Caco-2 (cell line): ENCODE results near the gene LOXL1. TPM values are rescaled to one million over a fixed set of nuclear protein-coding genes. Genes with fewer than 3 reads are reported as not detected.

ENCODE experiments used
- BruUV-seq: library from RNA; stranded (reverse); fragments of 400-500 nt; replicated peaks from 2 replicates; lab custom pipeline; 2021; lab: Mats Ljungman, UMichigan
- CTCF ChIA-PET: fragments of 300-600 bp; sonication (Branson Sonifier 250); formaldehyde crosslinking; loops from one replicate; lab custom pipeline; 2022; ENCODE audit warnings: antibody characterized with exemption; lab: Charles Lee
- POLR2A ChIA-PET: fragments of 300-600 bp; sonication (Branson Sonifier 250); formaldehyde crosslinking; loops from one replicate; lab custom pipeline; 2022; ENCODE audit warnings: antibody characterized with exemption; lab: Charles Lee
- DNase-seq, 2 experiments: peaks; one replicate each; pipeline versions ENCODE4 v3.0.0 to v3.0.0-alpha.2; 2020 to 2022
- H3K27me3 ChIP-seq: replicated peaks from 2 replicates; pipeline ENCODE4 v1.6.0; 2011; ENCODE audit warnings: low read length; ENCODE audit not compliant: control insufficient read depth, insufficient read depth
- H3K36me3 ChIP-seq: 2 replicates; pipeline ENCODE4 v1.5.1; 2011; ENCODE audit warnings: low read length; ENCODE audit not compliant: control insufficient read depth, insufficient read depth
- H3K4me1 ChIP-seq: fragments of 250-450 bp; sonication (Bioruptor Pico); 2 replicates; pipeline ENCODE4 v1.5.1; 2020; ENCODE audit warnings: mild to moderate bottlenecking
- H3K4me3 ChIP-seq: 2 replicates; pipeline ENCODE4 v1.5.1; 2011; ENCODE audit warnings: low read depth, mild to moderate bottlenecking, control low read depth, low read length
- H3K9me3 ChIP-seq: fragments of 250-450 bp; sonication (Bioruptor Pico); 2 replicates; pipeline ENCODE4 v1.5.1; 2020; ENCODE audit warnings: mild to moderate bottlenecking, moderate library complexity
- H3K27ac Mint-ChIP-seq: one replicate; pipeline ENCODE4 v1.8.0; 2022; ENCODE audit warnings: mixed read lengths; ENCODE audit not compliant: unreplicated experiment
- H3K27me3 Mint-ChIP-seq: one replicate; pipeline ENCODE4 v1.8.0; 2022; ENCODE audit warnings: mixed read lengths; ENCODE audit not compliant: insufficient read depth, unreplicated experiment
- H3K36me3 Mint-ChIP-seq: one replicate; pipeline ENCODE4 v1.8.0; 2022; ENCODE audit warnings: mild to moderate bottlenecking, mixed read lengths; ENCODE audit not compliant: insufficient read depth, unreplicated experiment
- H3K4me1 Mint-ChIP-seq: one replicate; pipeline ENCODE4 v1.8.0; 2022; ENCODE audit warnings: low read depth, mixed read lengths; ENCODE audit not compliant: unreplicated experiment
- H3K4me3 Mint-ChIP-seq: one replicate; pipeline ENCODE4 v1.8.0; 2022; ENCODE audit warnings: mild to moderate bottlenecking, moderate library complexity, mixed read lengths; ENCODE audit not compliant: unreplicated experiment
- H3K9me3 Mint-ChIP-seq: one replicate; pipeline ENCODE4 v1.8.0; 2022; ENCODE audit warnings: mixed read lengths; ENCODE audit not compliant: unreplicated experiment
- CTCF ChIP-seq, 2 experiments: fragments of 200-600 bp in 1 of 2; IDR thresholded peaks; 1 replicate in 1 of 2; 2 replicates in 1 of 2; pipeline versions ENCODE4 v1.5.1 to v1.8.0; 2011 to 2022; ENCODE audit warnings: antibody characterized with exemption in 1 of 2, control low read depth in 1 of 2, inconsistent platforms in 1 of 2, low read depth in 1 of 2, low read length in 1 of 2, mild to moderate bottlenecking in 1 of 2, moderate library complexity in 1 of 2; ENCODE audit not compliant: insufficient read depth in 1 of 2, severe bottlenecking in 1 of 2, unreplicated experiment in 1 of 2
- intact Hi-C: fragments of 100-400 bp; cut with micrococcal nuclease; formaldehyde crosslinking; loops from one replicate; pipeline ENCODE4 v1.10.0; 2022; ENCODE audit not compliant: unreplicated experiment
- total RNA-seq: library from RNA; stranded (reverse); gene quantifications from 2 replicates; pipeline ENCODE4 v1.2.3, GENCODE V29; 2022

LOXL1 gene
- total RNA-seq, 1 experiment from 2014 or later: 3.7 TPM

- H3K27ac Mint-ChIP-seq: no peak overlapping the region
- H3K27me3 Mint-ChIP-seq: no peaks in the 10 kb centered on the region
- BruUV-seq: no TSS peak
- no peak for TF ChIP-seq CTCF (IDR thresholded peaks at IDR 0.05; ENCODE audit: insufficient read depth in 1 of 2, low read depth in 1 of 2, low read length in 1 of 2, severe bottlenecking in 1 of 2, unreplicated experiment in 1 of 2)
- no peaks in the 10 kb centered on the region for H3K9me3 Mint-ChIP-seq
- H3K4me3 ChIP-seq: no peak overlapping the region
- intact Hi-C loops: no loop called here
- no peak overlapping the region for H3K4me3 Mint-ChIP-seq
- ChIA-PET POLR2A (no interaction called here), CTCF (interaction anchor here (0.7 kb wide), 1 partner anchor 13 kb away, joined by 3 read pairs; no protein-coding TSS in a partner anchor)
- no peaks in the 10 kb centered on the region for H3K4me1 Mint-ChIP-seq
- DNase-seq: no peak
- H3K36me3 ChIP-seq: no peaks in the 10 kb centered on the region
- no peaks in the 10 kb centered on the region for H3K9me3 ChIP-seq
- no peaks in the 10 kb centered on the region for H3K27me3 ChIP-seq
- H3K36me3 Mint-ChIP-seq: no peaks in the 10 kb centered on the region
- H3K4me1 ChIP-seq: peaks cover 4% of the 10 kb centered on the region; the same call in 1 of the 2 replicates
Measured at GRCh38 chr15:73986776-73987056, 60.5 kb downstream of the LOXL1 start.

- Mint-ChIP-seq H3K9me3 (no peaks in the 10 kb centered on the region), H3K4me3 (no peak overlapping the region), H3K27ac (no peak overlapping the region), H3K4me1 (no peaks in the 10 kb centered on the region), H3K36me3 (no peaks in the 10 kb centered on the region), H3K27me3 (no peaks in the 10 kb centered on the region)
- no peaks in the 10 kb centered on the region for H3K36me3 ChIP-seq
- H3K27me3 ChIP-seq: no peaks in the 10 kb centered on the region
- no peak overlapping the region for H3K4me3 ChIP-seq
- BruUV-seq: no TSS peak
- intact Hi-C loops: no loop called here
- CTCF ChIA-PET: interaction anchor here (0.6 to 0.7 kb wide), 2 partner anchors 13 to 14 kb away, joined by 3 read pairs; no protein-coding TSS in a partner anchor
- DNase-seq: no peak
- POLR2A ChIA-PET: no interaction called here
- no peaks in the 10 kb centered on the region for H3K9me3 ChIP-seq
- no peak for TF ChIP-seq CTCF (IDR thresholded peaks at IDR 0.05; ENCODE audit: insufficient read depth in 1 of 2, low read depth in 1 of 2, low read length in 1 of 2, severe bottlenecking in 1 of 2, unreplicated experiment in 1 of 2)
- H3K4me1 ChIP-seq: peaks cover 4% of the 10 kb centered on the region; the same call in 1 of the 2 replicates
Measured at GRCh38 chr15:73987250-73987649, 61.0 kb downstream of the LOXL1 start.

- H3K4me3 ChIP-seq: no peak overlapping the region
- Mint-ChIP-seq H3K4me3 (no peak overlapping the region), H3K27me3 (no peaks in the 10 kb centered on the region), H3K27ac (no peak overlapping the region), H3K9me3 (no peaks in the 10 kb centered on the region), H3K4me1 (peaks cover 4% of the 10 kb centered on the region), H3K36me3 (no peaks in the 10 kb centered on the region)
- POLR2A ChIA-PET: no interaction called here
- H3K27me3 ChIP-seq: no peaks in the 10 kb centered on the region
- no peaks in the 10 kb centered on the region for H3K9me3 ChIP-seq
- DNase-seq: no peak
- CTCF ChIA-PET: interaction anchor here (0.6 to 1.1 kb wide), 3 partner anchors 15 to 24 kb away, joined by 3 to 4 read pairs (median 3); no protein-coding TSS in a partner anchor
- H3K4me1 ChIP-seq: peaks cover 4% of the 10 kb centered on the region; the same call in 1 of the 2 replicates
- no peak for TF ChIP-seq CTCF (IDR thresholded peaks at IDR 0.05; ENCODE audit: insufficient read depth in 1 of 2, low read depth in 1 of 2, low read length in 1 of 2, severe bottlenecking in 1 of 2, unreplicated experiment in 1 of 2)
- no peaks in the 10 kb centered on the region for H3K36me3 ChIP-seq
- intact Hi-C loops: no loop called here
- no TSS peak for BruUV-seq
Measured at GRCh38 chr15:73987681-73988444, 61.6 kb downstream of the LOXL1 start.
